Measurements from ENCODE around the gene CAMTA2. TPM values are rescaled to one million over a fixed set of nuclear protein-coding genes. Genes with fewer than 3 reads are reported as not detected.
A peak's percentile ranks its signal among the peaks of the same experiment; 100 is the strongest.

CAMTA2 gene
- total and polyA plus RNA-seq, 4 donors = 7.8 to 17.6 (median 12.0) TPM

- peaks cover 0 to 3% (median 0%) of the 10 kb centered on the region in 4 donors for H3K36me3 ChIP-seq (ENCODE audit: control insufficient read depth in 4 of 4, insufficient read depth in 3 of 4, low read depth in 1 of 4, low read length in 3 of 4)
- TF ChIP-seq GABPA (IDR thresholded peaks at IDR 0.05 in 1 of 2, conservative IDR thresholded peaks at IDR 0.05 in 1 of 2) (no peak), RAD21 (IDR thresholded peaks at IDR 0.05) (no peak), FOXA1 (IDR thresholded peaks at IDR 0.05) (no peak), MAX (IDR thresholded peaks at IDR 0.05) (no peak), ZBTB33 (IDR thresholded peaks at IDR 0.05) (no peak), FOXA2 (IDR thresholded peaks at IDR 0.05) (no peak), NR2F2 (IDR thresholded peaks at IDR 0.05) (no peak), SP1 (IDR thresholded peaks at IDR 0.05) (no peak)
- 89% methylated on average over 14 of the region's 14 CpGs for WGBS
- H3K9me3 ChIP-seq (ENCODE audit: control insufficient read depth in 4 of 4, low read length in 3 of 4) = no peaks in the 10 kb centered on the region
- H3K27me3 ChIP-seq (ENCODE audit: control insufficient read depth in 4 of 4, insufficient read depth in 4 of 4, low read length in 3 of 4) = no peaks in the 10 kb centered on the region
- H3K27ac ChIP-seq (ENCODE audit: low read depth in 1 of 2, low read length in 2 of 2) = no peak overlapping the region
- no peak overlapping the region for H3K4me3 ChIP-seq (ENCODE audit: low read depth in 1 of 3, low read length in 3 of 3)
- H3K9ac ChIP-seq (ENCODE audit: low read depth in 1 of 2, low read length in 2 of 2) = no peak overlapping the region
- no peak for DNase-seq (ENCODE audit: low spot score)
- H3K4me1 ChIP-seq (ENCODE audit: control insufficient read depth in 4 of 4, insufficient read depth in 4 of 4, low read length in 3 of 4) = peaks cover 6 to 65% (median 48%) of the 10 kb centered on the region in 4 donors
Observed at GRCh38 chr17:4953451-4953961, 34.0 kb downstream of the CAMTA2 start.

GRCh38 chr17:4951486-4951885, 36.0 kb downstream of the CAMTA2 start:
- Histone ChIP-seq H3K4me1 (ENCODE audit: control insufficient read depth in 4 of 4, insufficient read depth in 4 of 4, low read length in 3 of 4) (peaks cover 8 to 55% (median 40%) of the 10 kb centered on the region in 4 donors), H3K9me3 (ENCODE audit: control insufficient read depth in 4 of 4, low read length in 3 of 4) (no peaks in the 10 kb centered on the region), H3K27ac (ENCODE audit: low read depth in 1 of 2, low read length in 2 of 2) (peak overlapping the region in 1 of 2 donors; percentile 95), H3K4me3 (ENCODE audit: low read depth in 1 of 3, low read length in 3 of 3) (peak overlapping the region in 2 of 3 donors; percentile 56 to 91), H3K9ac (ENCODE audit: low read depth in 1 of 2, low read length in 2 of 2) (peak overlapping the region in 1 of 2 donors; percentile 69), H3K27me3 (ENCODE audit: control insufficient read depth in 4 of 4, insufficient read depth in 4 of 4, low read length in 3 of 4) (no peaks in the 10 kb centered on the region), H3K36me3 (ENCODE audit: control insufficient read depth in 4 of 4, insufficient read depth in 3 of 4, low read depth in 1 of 4, low read length in 3 of 4) (peaks cover 0 to 2% (median 0%) of the 10 kb centered on the region in 4 donors)
- 67% methylated on average over 3 of the region's 3 CpGs for WGBS
- TF ChIP-seq ZBTB33 (IDR thresholded peaks at IDR 0.05) = no peak
- TF ChIP-seq FOXA2 (IDR thresholded peaks at IDR 0.05) = no peak
- TF ChIP-seq CTCF (IDR thresholded peaks at IDR 0.05; ENCODE audit: low read depth, low read length, missing input control) = no peak
- TF ChIP-seq EGR1 (IDR thresholded peaks at IDR 0.05; ENCODE audit: low read depth in 2 of 2) = no peak
- no peak for TF ChIP-seq GABPA (IDR thresholded peaks at IDR 0.05 in 1 of 2, conservative IDR thresholded peaks at IDR 0.05 in 1 of 2)
- TF ChIP-seq TAF1 (conservative IDR thresholded peaks at IDR 0.05) = no peak
- TF ChIP-seq RXRA (IDR thresholded peaks at IDR 0.05) = no peak
- no peak for TF ChIP-seq NR2F2 (IDR thresholded peaks at IDR 0.05)
- no peak for TF ChIP-seq REST (IDR thresholded peaks at IDR 0.05)
- TF ChIP-seq JUND (IDR thresholded peaks at IDR 0.05) = no peak
- no peak for TF ChIP-seq YY1 (IDR thresholded peaks at IDR 0.05)
- no peak for TF ChIP-seq HNF4G (IDR thresholded peaks at IDR 0.05)
- TF ChIP-seq HNF4A (conservative IDR thresholded peaks at IDR 0.05) = no peak
- TF ChIP-seq MAX (IDR thresholded peaks at IDR 0.05) = no peak
- TF ChIP-seq ATF3 (IDR thresholded peaks at IDR 0.05) = no peak
- DNase-seq (ENCODE audit: low spot score) = no peak

All from liver (tissue), 9 donors.